Measurements from ENCODE around the gene MAN2C1.

GRCh38 chr15:75367406-75367912 lies 948 bp downstream of the MAN2C1 start:
- TF ChIP-seq POLR2AphosphoS5 (IDR thresholded peaks at IDR 0.05; ENCODE audit: borderline replicate concordance, low read depth, low read length) (no peak), EZH2 (IDR thresholded peaks at IDR 0.05) (no peak), FOXP2 (optimal IDR thresholded peaks at IDR 0.05; ENCODE audit: control extremely low read depth, extremely low read length, insufficient read depth) (no peak)
